Measurements from ENCODE around the gene TTR.

- no peak for TF ChIP-seq CTCF (IDR thresholded peaks at IDR 0.05)
- no peak for TF ChIP-seq POLR2AphosphoS5 (IDR thresholded peaks at IDR 0.05)
These were observed 12.3 kb upstream of the TTR start for GRCh38 chr18:31579375-31579774.
